ENCODE measurements around the gene ACTN1.

Gene ACTN1

DNA sequence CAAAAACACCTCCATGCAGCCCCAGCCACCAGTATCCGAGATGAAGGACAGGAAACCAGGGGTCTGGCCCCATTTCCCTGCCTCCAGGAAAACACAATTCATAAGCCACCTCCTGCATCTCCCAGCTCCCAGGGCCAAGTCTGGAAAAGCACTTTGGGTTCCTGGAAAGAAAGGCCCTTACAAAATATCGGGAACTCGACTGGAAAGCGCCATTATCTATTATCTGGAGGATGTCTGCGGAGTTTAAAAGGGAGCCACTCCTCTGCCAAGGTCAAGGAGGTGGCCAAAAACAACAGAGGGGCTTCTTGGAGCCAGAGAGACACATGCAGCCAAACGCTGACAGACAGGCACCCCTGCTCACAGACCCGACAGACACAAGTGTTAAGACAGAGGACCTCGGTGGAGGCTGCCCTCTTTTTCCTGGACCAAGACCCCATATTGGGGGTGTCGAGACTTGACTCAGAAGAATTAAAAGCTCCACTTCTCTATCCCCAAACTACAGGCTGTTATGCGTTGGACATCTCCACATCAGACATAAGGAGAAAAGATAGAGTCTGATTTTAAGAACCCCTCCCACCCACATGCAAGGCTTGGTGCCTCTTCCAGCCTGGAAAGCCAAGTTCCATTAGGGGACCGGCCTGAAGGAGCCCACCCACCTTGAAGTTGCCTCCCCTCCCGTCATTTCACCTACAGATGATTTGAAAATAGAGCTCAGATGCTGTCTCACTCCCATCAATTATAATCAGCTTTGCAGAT is 9.6 kb downstream of the ACTN1 start:
- TF ChIP-seq, protein P1, sequence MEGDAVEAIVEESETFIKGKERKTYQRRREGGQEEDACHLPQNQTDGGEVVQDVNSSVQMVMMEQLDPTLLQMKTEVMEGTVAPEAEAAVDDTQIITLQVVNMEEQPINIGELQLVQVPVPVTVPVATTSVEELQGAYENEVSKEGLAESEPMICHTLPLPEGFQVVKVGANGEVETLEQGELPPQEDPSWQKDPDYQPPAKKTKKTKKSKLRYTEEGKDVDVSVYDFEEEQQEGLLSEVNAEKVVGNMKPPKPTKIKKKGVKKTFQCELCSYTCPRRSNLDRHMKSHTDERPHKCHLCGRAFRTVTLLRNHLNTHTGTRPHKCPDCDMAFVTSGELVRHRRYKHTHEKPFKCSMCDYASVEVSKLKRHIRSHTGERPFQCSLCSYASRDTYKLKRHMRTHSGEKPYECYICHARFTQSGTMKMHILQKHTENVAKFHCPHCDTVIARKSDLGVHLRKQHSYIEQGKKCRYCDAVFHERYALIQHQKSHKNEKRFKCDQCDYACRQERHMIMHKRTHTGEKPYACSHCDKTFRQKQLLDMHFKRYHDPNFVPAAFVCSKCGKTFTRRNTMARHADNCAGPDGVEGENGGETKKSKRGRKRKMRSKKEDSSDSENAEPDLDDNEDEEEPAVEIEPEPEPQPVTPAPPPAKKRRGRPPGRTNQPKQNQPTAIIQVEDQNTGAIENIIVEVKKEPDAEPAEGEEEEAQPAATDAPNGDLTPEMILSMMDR (conservative IDR thresholded peaks at IDR 0.05; ENCODE audit: low read length), result no peak
- no peak for DNase-seq (ENCODE audit: low read depth)
- H3K4me3 ChIP-seq (ENCODE audit: low read length), result no peak overlapping the region

DNA sequence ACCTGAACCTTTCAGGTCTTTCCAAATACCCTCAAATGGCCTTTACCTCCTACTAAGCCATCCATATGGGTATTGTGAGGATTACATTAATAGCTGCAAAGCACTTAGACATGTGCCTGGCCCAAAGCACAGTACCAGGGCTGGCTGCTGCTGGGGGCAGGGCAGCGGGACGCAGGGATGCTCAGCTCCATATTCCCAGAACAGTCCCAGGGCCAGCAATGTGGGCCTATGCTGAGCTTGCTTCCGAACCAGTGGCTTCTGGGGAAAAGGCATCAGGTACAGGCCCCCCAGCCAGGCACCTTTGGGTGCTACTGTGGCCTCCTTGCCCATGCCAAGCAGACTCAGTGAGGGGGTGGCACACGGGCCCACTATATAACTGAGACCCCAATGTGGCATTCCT is 10.4 kb downstream of the ACTN1 start:
- TF ChIP-seq, protein P1 (conservative IDR thresholded peaks at IDR 0.05; ENCODE audit: low read length), result no peak
- H3K4me3 ChIP-seq (ENCODE audit: low read length), result no peak overlapping the region
- DNase-seq (ENCODE audit: low read depth), result no peak

DNA sequence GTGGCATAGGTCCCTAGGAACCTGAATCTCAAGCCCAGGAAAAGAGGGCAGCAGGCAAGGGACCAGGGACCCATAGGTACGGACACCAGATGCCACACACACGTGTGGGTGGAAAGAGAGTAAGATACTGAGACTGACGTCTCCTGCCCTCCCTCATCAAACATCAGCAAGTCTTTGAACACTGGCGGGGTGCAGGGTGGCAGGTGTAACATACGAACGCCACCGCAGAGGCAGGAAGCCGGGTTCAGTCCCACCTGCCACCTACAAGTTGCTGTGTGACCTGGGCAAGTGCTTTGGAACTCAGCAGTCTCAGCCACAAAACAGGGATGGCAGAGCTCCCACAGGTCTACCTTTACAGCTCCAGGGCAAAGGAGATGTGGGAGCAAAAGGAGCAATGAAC is 11.1 kb downstream of the ACTN1 start:
- DNase-seq (ENCODE audit: low read depth), result no peak
- H3K4me3 ChIP-seq (ENCODE audit: low read length), result no peak overlapping the region
- TF ChIP-seq, protein P1 (conservative IDR thresholded peaks at IDR 0.05; ENCODE audit: low read length), result no peak

DNA sequence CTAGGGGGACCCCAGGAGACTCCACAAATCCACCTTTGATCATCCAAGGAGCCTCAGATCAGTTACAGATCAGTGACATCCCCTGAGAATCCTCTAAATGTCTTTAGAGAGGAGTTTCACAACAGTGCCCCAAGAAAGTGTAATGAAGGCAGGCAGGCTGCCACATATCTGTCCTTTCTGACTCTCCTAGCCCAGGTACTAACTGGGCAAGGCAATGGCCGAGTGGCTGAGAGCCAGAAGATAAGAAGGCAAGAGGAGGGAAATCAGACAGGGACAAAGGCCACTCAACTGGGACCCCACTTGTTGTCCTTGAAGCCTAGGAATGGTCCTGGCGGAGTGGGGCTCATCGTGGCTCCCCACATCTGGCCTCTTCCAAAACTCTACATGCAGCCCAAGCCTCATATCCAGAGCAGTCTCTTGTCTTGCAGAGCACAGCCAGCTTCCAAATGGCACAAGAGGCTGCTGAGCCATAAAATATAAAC is 11.6 kb downstream of the ACTN1 start:
- DNase-seq (ENCODE audit: low read depth), result no peak
- H3K4me3 ChIP-seq (ENCODE audit: low read length), result no peak overlapping the region
- TF ChIP-seq, protein P1 (conservative IDR thresholded peaks at IDR 0.05; ENCODE audit: low read length), result no peak

DNA sequence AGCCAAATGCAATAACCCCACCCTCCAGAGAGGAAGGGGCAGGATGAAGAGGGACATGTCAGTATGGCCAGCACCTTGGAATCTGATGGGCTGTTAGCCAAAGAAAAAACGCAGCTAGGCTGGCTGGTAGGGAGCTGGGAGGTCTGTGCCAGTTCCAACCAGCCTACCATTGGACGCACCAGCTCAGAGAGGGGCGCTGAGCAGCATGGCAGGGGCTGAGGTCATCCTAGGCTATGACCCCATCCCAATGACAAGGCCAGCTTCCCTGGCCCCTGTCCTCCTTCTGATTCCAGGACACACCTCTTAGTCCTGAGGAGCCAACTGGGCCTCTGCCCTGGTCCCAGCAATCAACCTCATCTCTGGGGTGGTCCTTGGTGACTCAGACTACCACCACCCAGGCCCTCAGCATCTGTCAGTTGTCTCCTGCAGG is 12.2 kb downstream of the ACTN1 start:
- DNase-seq (ENCODE audit: low read depth), result no peak
- TF ChIP-seq, protein P1 (conservative IDR thresholded peaks at IDR 0.05; ENCODE audit: low read length), result no peak
- H3K4me3 ChIP-seq (ENCODE audit: low read length), result no peak overlapping the region

DNA sequence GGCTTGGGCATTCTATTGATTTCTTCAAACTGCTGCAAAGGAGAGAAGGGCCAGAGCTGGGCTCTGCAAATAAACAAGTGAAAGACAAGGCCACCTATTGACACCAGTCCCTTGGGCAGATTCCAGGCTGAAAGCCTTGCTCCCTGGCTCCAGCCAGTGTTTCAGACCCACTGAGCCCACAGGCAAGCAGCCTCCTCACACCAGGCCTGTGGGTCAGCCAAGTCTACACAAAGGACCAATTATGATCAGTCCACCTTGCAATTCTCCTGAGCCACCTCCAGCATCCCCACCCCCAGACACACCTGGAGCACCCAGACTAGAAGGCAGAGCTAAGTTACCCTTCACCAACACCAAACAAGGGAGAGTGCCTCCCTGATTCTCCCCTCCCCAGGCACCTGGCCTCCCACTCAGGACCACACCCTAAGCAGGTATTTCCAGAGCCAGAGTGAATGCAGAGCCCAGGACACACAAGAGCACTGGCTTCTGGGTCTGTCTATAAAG is 13.8 kb downstream of the ACTN1 start:
- TF ChIP-seq, protein P1 (conservative IDR thresholded peaks at IDR 0.05; ENCODE audit: low read length), result no peak
- DNase-seq (ENCODE audit: low read depth), result no peak
- H3K4me3 ChIP-seq (ENCODE audit: low read length), result no peak overlapping the region
